ENCODE data around the gene COQ2.

DNA sequence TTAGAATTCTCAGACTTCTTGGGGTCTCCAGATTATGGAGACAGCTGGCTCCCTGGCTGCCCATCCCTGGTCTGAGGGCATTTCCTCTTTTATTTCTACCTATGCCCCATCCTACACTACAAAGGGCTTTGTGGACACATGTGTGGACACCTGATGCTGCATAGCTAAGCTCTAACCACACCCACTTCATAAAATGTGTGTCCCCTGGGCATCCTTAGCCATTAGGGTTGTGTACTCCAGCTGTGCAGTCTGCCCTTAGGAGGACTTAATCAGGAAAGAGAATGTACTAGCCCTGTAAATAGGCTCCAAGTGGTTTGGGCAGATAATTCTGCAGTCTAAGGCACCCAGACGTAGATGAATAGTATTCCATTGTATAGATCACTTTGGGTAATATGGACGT is 47.0 kb downstream of the COQ2 start:
- no peak for TF ChIP-seq POLR2A (IDR thresholded peaks at IDR 0.05)
- TF ChIP-seq, protein P1, sequence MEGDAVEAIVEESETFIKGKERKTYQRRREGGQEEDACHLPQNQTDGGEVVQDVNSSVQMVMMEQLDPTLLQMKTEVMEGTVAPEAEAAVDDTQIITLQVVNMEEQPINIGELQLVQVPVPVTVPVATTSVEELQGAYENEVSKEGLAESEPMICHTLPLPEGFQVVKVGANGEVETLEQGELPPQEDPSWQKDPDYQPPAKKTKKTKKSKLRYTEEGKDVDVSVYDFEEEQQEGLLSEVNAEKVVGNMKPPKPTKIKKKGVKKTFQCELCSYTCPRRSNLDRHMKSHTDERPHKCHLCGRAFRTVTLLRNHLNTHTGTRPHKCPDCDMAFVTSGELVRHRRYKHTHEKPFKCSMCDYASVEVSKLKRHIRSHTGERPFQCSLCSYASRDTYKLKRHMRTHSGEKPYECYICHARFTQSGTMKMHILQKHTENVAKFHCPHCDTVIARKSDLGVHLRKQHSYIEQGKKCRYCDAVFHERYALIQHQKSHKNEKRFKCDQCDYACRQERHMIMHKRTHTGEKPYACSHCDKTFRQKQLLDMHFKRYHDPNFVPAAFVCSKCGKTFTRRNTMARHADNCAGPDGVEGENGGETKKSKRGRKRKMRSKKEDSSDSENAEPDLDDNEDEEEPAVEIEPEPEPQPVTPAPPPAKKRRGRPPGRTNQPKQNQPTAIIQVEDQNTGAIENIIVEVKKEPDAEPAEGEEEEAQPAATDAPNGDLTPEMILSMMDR (IDR thresholded peaks at IDR 0.05): no peak
